ENCODE results near the gene CTIF. TPM values are rescaled to one million over a fixed set of nuclear protein-coding genes. Genes with fewer than 3 reads are reported as not detected.

The CTIF gene
- total RNA-seq, 1 donor from 2014 or later = 81.9 TPM

DNA sequence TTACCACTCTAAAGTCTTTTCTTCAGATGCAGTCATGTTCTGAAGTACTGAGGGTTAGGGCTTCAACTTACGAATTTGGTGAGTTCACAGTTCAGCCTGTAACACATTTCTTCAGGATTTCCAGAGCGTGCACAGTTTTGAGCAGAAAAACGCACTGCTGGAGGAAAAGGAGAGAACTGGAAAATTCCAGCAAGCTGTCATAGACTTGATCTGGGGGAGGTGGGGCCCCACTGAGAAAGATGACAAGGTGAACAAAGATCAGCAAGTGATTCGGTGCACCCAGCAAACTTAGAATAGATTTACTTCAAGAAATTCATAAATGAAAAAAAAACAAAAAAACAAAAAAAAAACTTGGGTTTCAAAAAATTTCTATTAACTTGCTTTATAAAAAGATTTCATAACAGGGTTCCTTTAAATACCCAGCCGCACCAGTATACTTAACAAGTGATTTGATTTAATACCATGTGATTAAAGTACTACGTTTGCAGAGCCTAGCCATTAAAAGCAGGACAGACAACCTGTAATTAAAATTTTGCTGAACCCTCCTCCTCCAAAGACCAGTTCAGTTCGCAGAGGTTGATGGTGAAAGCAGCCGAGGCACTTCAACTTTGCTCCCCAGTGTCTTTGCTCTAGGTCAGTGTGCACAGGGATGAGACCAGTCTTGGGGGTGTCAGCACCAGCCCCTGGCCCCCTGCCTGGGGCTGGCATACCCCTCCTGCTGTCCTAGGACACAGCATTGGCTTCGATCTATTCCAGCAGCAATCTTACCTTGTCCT lies 30.5 kb downstream of the CTIF start:
- DNase-seq (ENCODE audit: low spot score) (no peak), ATAC-seq (no peak)
- intact Hi-C loops (cut with DNase I) = no loop called here

DNA sequence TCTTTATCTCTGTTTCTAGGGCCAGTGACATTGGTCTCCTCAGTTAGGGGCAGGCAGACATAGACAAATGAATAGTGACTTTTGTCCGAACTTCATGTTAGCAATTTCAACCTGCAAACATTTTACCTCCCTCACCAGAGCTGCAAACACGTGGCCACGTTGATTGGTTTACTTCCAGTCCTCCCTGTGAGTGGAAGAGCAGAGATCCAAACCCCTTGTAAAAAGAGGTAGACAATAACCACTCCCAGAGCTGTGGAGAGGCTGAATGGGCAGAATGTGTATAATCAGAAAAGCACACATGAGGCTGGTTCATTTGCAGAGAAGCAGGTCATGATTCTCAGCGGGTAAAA lies 31.1 kb downstream of the CTIF start:
- no peak for DNase-seq (ENCODE audit: low spot score)
- intact Hi-C loops (cut with DNase I) = no loop called here
- ATAC-seq = no peak

DNA sequence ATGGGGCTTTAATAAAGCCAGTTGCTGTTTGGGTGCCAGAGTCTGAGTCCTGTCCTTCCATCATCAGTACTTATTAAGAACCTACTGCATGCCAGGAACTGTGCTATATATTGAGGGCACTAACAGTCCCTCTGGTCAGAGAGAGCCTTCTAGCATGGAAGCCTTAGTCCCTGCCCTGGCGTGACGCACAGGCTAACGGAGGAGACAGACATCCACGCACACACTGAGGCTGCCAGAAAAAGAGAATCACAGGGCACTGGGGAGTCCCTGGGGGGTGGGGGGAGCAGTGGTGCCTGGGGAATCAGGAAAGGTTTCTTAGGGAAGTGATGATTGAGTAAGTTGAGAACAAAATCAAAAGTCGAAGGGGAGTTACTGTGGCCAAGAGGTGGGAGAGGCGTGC lies 31.5 kb downstream of the CTIF start:
- ATAC-seq (no peak), DNase-seq (ENCODE audit: low spot score) (no peak)
- intact Hi-C loops (cut with DNase I) = no loop called here

GRCh38 chr18:48571639-48572384 lies 33.0 kb downstream of the CTIF start:
- intact Hi-C loops (cut with DNase I) = no loop called here
- ATAC-seq = no peak

DNA sequence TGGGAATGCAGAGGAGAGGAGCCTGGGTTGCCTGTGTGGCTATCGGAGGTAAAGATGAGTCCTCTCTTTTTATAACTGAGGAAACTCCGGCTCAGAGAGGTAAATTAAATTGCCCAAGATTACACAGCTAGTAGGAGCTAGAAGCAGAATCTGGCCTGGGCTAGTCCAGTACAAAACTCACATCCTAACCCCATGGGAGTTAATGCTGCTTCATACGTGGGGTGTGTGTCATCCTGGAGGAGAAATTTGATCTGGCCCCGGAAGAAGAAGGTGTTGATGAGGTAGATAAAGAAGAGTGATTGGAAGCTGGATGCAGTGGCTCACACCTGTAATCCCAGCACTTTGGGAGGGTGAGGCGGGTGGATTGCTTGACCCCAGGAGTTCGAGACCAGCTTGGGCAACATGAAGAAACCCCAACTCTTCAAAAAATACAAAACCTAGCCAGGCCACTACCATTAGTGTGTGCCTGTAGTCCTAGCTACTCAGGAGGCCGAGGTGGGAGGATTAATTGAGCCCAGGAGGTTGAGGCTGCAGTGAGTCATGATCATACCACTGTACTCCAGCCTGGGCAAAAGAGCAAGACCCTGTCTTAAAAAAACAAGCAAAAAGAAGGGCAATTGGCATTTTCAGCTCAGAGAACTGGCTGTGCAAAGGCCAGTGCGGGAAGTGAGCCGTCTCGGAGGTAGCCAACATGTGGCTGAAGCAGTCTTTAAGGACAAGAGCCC lies 33.7 kb downstream of the CTIF start:
- intact Hi-C loops (cut with DNase I) = no loop called here
- DNase-seq (ENCODE audit: low spot score) = no peak
- ATAC-seq = no peak

More at GRCh38 chr18:48571639-48572384, 33.0 kb downstream of the CTIF start:
- DNase-seq (ENCODE audit: low spot score) = no peak

GRCh38 chr18:48573632-48574283 lies 34.9 kb downstream of the CTIF start:
- DNase-seq (ENCODE audit: low spot score) (no peak), ATAC-seq (no peak)
- intact Hi-C loops (cut with DNase I) = no loop called here

DNA sequence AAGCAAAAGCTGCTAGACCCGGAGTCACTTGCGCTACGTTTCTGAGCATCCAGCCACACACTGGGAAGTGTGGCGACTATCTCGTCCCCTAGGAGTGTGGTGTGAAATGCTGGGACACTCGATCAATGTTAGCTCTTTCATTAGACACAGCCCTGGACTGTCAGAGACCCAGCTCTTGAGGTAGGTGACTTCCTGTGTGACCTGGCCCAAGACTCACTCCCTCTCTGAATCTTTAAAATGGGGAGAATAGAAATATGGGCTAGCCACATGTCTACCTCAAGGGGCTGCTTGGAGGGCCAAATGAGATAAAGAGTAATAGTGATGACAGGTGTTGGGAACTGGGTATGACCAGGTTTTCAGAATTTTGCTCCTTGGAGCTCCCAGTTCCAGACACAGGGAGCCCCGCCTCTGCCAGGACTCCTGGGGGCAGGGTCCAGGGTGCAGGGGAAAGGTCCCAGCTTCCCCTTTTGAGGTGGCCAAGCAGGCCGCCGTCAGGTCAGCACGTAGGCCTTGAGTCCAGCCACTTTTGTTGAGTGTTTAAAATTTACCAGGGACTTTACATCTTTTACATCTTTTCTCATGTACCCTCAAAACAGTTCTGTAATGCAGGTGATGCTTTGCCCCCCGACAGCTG lies 36.0 kb downstream of the CTIF start:
- no peak for ATAC-seq
- intact Hi-C loops (cut with DNase I) = no loop called here
- DNase-seq (ENCODE audit: low spot score) = no peak

- intact Hi-C loops (cut with DNase I) = no loop called here
- ATAC-seq = peak; percentile 52
- no peak for DNase-seq (ENCODE audit: low spot score)
These were observed 36.4 kb downstream of the CTIF start for GRCh38 chr18:48575301-48575657.

DNA sequence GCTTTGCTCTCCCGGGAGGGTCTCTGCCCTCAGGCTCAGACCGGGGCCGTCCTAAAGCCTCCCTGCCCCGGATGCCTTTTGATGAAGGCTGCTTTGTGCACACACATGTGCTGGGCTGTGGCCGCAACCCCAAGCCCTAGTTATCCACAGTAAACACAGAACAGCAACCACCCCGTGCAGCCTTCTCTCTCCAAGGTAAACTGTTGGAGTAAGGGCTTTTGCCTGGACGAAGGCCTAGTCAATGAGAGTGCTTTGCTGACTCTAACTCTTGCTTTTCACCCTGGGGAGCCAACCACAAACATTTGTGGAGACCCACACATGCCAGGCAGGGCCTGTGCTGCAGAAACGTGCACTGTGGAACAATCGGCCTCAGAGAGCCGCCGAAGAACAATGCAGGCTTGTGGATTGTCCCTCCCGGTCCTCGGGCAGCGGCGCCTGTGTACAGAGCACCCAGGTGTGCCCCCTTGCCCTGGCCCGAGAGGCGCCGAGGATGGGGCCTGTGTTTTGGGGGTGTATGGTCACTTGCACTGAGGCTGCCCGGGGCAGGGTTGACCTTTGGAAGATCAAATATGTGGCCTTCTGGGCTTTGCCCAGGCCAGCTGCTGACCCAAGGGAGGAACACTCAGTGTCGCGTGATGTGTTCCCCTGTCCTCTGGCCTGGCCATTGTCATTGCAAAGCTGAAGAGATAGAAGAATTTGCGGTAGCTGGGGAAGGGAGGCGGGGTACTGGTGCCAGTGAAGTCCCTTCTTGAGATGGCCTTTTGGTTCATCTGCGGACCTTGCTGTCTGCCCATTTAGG lies 37.0 kb downstream of the CTIF start:
- DNase-seq (ENCODE audit: low spot score) = no peak
- peak; percentile 83 for ATAC-seq
- intact Hi-C loops (cut with DNase I) = no loop called here

- ATAC-seq = peak; percentile 1
- DNase-seq (ENCODE audit: low spot score) = no peak
- intact Hi-C loops (cut with DNase I) = no loop called here
These were observed 37.6 kb downstream of the CTIF start for GRCh38 chr18:48576457-48576771.

DNA sequence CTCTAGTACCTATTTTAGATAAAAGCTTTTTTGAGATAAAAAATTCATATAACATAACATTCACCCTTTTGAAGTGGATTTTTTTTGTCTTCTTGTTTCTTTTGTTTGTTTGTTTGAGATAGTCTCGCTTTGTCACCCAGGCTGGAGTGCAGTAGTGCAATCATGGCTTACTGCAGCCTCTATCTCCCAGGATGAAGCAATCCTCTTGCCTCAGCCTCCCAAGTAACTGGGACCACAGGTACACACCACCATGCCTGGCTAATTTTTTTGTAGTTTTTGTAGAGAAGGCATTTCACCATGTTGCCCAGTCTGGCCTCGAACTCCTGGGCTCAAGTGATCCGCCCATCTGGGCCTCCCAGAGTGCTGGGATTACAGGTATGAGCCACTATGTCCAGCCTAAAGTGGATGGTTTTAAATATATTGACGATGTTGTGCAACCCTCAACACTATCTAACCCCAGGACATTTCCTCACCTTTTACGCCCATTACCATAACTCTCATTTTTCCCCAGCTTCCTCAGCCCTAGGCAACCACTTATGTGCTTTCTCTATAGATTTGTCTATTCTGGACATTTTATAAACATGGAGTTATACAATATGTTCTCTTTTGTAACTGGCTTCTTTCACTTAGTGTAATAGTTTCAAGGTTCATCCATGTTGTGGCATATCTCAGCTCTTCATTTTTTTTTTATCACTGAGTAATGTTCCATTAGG lies 38.8 kb downstream of the CTIF start:
- intact Hi-C loops (cut with DNase I) = no loop called here
- DNase-seq (ENCODE audit: low spot score) = no peak

GRCh38 chr18:48578289-48578688 lies 39.5 kb downstream of the CTIF start:
- ATAC-seq (no peak), DNase-seq (ENCODE audit: low spot score) (no peak)
- intact Hi-C loops (cut with DNase I) = no loop called here

More for the DNA sequence above, 38.8 kb downstream of the CTIF start:
- ATAC-seq = no peak

GRCh38 chr18:48580066-48580465 lies 41.2 kb downstream of the CTIF start:
- ATAC-seq (no peak), DNase-seq (ENCODE audit: low spot score) (no peak)
- intact Hi-C loops (cut with DNase I) = no loop called here

GRCh38 chr18:48580782-48581181 lies 42.0 kb downstream of the CTIF start:
- intact Hi-C loops (cut with DNase I) = no loop called here
- DNase-seq (ENCODE audit: low spot score) (no peak), ATAC-seq (peak; percentile 54)

DNA sequence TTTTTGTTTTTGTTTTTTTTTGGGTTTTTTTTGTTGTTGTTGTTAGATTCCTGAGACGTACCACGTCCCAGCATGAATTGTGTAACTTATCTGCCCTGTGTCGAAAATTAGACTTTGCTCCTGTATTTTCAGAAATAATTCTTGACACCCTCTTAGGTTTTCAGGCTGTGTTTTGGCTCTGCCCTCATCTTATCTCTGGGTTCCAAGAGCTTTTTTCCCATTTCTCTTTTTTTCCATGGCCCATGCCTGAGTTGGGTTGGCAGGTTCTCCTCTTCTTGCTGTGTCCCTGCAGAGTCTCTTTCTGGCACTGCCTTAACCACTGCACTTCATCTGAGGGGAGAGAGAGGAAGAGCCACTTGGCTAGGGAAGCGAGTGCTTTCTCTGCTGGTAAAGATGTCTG lies 42.4 kb downstream of the CTIF start:
- ATAC-seq (peak; percentile 73), DNase-seq (ENCODE audit: low spot score) (no peak)

DNA sequence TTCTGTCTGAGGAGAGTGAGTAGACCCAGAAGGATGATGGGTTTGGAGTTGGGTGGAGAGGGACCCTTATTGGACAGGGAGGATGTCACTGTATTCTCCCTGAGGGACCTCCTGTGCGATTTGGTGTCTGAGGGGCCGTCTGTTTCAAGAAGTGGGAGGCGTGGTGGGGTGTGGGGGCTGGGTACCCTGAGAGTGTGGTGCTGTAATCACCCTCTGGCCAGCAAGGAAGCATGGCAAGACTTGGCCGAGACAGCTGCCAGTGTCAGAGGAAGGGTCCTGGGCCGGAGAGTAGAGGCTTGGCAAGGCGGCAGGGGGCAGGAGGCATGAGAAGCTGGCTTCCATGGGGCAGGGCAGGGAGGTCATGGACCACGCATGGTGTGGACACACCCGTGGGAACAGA lies 43.1 kb downstream of the CTIF start:
- intact Hi-C loops (cut with DNase I) = no loop called here
- no peak for DNase-seq (ENCODE audit: low spot score)
- no peak for ATAC-seq

More for the DNA sequence above, 42.4 kb downstream of the CTIF start:
- intact Hi-C loops (cut with DNase I) = no loop called here

- ATAC-seq = no peak
- intact Hi-C loops (cut with DNase I) = no loop called here
These were observed 44.1 kb downstream of the CTIF start for GRCh38 chr18:48582946-48583345.

DNA sequence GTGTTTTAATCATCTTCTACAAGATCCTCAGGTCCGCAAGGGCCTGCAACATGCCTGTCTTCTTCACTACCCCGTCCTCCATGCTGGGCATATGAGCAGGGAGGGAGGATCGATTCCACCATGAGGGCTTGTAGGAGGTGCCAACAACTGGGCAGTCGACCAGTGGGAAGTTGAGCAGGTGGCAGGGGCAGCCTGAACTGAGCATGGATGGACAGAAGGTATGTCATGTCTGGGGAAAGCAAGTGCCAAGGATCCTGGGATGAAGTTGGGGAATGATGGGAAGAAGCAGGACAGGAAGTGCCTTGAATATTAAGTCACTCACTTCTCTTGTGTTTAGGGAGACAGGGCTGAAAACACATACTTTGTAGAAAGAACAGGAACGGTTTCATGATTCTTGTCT lies 44.7 kb downstream of the CTIF start:
- DNase-seq (ENCODE audit: low spot score) (no peak), ATAC-seq (no peak)
- intact Hi-C loops (cut with DNase I) = no loop called here

More at GRCh38 chr18:48582946-48583345, 44.1 kb downstream of the CTIF start:
- no peak for DNase-seq (ENCODE audit: low spot score)

Data from sciatic nerve (tissue), 2 donors.